ENCODE results near the gene IQSEC1. TPM values are rescaled to one million over a fixed set of nuclear protein-coding genes. Genes with fewer than 3 reads are reported as not detected.

IQSEC1 gene
- total RNA-seq, 3 donors from 2014 or later = 26.9 to 45.4 (median 26.9) TPM

DNA sequence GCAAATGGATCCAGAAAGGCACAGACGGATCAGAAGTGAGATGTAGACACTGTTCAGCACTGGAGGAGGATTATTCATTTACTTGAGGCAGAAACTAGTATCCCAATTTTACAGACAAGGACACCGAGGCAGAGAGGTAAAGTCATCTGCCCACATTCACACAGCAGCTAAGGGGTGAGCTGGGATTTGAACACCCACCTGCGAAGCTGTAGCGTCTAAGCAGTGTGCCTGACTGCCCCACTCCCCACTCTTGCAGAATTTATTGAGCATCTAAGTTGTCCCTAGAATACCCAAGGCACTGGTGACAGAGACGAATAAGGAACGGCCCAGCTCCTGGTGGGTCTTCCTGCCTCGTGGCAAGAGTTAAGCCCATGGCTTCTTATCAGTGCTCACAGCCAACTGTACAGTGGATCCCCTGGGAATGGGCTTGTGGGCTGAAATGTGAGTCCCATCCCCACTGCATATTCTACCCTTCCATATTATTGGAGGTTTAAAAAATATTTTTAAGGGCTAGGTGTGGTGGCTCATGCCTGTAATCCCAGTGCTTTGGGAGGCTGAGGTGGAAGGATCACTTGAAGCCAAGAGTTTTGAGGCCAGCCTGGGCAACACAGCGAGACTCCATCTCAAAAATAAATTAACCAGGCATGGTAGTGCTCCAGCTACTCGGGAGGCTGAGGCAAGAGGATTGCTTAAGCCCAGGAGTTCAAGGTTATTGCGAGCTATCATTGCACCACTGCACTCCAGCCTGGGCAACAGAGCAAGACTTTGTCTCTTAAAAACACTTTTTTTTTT lies 77.6 kb downstream of the IQSEC1 start:
- H3K4me1 ChIP-seq = no peaks in the 10 kb centered on the region
- H3K4me3 ChIP-seq = peak overlapping the region; percentile 81 to 88 (median 88)
- TF ChIP-seq, protein P1, sequence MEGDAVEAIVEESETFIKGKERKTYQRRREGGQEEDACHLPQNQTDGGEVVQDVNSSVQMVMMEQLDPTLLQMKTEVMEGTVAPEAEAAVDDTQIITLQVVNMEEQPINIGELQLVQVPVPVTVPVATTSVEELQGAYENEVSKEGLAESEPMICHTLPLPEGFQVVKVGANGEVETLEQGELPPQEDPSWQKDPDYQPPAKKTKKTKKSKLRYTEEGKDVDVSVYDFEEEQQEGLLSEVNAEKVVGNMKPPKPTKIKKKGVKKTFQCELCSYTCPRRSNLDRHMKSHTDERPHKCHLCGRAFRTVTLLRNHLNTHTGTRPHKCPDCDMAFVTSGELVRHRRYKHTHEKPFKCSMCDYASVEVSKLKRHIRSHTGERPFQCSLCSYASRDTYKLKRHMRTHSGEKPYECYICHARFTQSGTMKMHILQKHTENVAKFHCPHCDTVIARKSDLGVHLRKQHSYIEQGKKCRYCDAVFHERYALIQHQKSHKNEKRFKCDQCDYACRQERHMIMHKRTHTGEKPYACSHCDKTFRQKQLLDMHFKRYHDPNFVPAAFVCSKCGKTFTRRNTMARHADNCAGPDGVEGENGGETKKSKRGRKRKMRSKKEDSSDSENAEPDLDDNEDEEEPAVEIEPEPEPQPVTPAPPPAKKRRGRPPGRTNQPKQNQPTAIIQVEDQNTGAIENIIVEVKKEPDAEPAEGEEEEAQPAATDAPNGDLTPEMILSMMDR (IDR thresholded peaks at IDR 0.05) = no peak
- TF ChIP-seq POLR2AphosphoS5 (IDR thresholded peaks at IDR 0.05) (no peak), POLR2A (IDR thresholded peaks at IDR 0.05) (no peak)
- H3K9me3 ChIP-seq = no peaks in the 10 kb centered on the region
- H3K36me3 ChIP-seq = no peaks in the 10 kb centered on the region
- H3K27me3 ChIP-seq = no peaks in the 10 kb centered on the region
- H3K27ac ChIP-seq = peak overlapping the region; percentile 84 to 85
- intact Hi-C loops (cut with DNase I; ENCODE audit: low total_unique reads) = loop anchor here (10.0 kb wide), 1 partner anchor 1359 kb away; no protein-coding TSS in a partner anchor
- no peak for DNase-seq (ENCODE audit: low spot score in 2 of 2)

DNA sequence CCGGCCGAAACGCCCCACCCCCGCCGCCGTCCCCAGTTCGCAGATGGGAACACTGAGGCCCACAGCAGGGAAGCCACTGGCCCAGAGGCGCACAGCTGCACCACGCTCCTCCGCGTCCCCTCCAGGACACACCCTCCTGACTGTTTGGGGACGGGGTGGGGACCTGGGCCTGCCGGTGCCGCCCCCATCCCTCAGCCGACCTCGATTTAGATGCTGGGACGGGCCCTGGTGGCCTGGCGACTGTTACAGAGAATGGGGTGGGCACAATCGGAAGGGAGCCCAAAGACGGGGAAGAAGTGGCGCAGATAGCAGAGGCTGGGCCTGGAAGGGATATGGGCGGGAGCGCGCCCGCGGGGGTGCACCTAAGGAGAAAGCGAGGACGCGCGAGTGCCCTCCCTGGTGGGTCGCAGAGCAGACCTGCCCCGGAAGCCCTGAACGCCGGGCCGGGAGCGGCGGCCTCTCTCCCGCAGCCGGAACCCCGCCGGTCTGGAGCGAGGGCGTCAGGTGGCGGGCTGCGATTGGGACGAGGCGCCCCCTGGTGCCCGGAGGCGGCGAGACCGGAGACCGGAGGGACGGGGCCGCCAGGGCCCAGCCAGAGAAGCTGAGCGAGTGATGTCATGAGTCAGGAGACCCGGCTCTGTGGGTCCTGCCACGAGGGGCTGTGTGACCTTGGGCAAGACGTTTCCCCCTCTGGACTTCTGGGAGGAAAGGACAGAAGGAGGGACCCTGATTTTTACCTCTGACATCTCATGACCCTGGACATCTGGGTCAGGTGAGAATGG lies 78.4 kb downstream of the IQSEC1 start:
- Histone ChIP-seq H3K27ac (peak overlapping the region; percentile 84 to 85), H3K9me3 (no peaks in the 10 kb centered on the region), H3K4me3 (peak overlapping the region; percentile 81 to 88 (median 88)), H3K27me3 (no peaks in the 10 kb centered on the region), H3K36me3 (no peaks in the 10 kb centered on the region), H3K4me1 (no peaks in the 10 kb centered on the region)
- intact Hi-C loops (cut with DNase I; ENCODE audit: low total_unique reads) = loop anchor here (10.0 kb wide), 1 partner anchor 1360 kb away; no protein-coding TSS in a partner anchor
- TF ChIP-seq POLR2A (IDR thresholded peaks at IDR 0.05) (peak; percentile 56), POLR2AphosphoS5 (IDR thresholded peaks at IDR 0.05) (peak; percentile 62 to 85 (median 74))
- TF ChIP-seq, protein P1 (IDR thresholded peaks at IDR 0.05) = peak; percentile 90 to 92 (median 90)
- peak; percentile 78 to 91 for DNase-seq (ENCODE audit: low spot score in 2 of 2)

DNA sequence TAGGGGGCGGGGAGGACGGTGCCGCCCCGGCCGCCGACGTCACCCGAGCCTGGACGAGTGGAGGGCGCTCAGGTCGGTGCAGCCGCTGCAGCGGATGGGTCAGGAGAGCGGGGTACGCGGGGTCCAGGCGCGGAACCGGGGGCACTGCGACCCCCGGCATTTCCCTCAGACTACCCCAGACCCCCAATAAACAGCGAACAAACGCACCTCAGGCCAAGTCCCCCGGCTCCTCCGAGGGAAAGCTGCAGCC lies 78.9 kb downstream of the IQSEC1 start:
- Histone ChIP-seq H3K27ac (peak overlapping the region; percentile 84 to 85), H3K9me3 (no peaks in the 10 kb centered on the region), H3K36me3 (no peaks in the 10 kb centered on the region), H3K4me1 (no peaks in the 10 kb centered on the region), H3K4me3 (peak overlapping the region; percentile 81 to 88 (median 88)), H3K27me3 (no peaks in the 10 kb centered on the region)
- intact Hi-C loops (cut with DNase I; ENCODE audit: low total_unique reads) = loop anchor here (10.0 kb wide), 1 partner anchor 1361 kb away; no protein-coding TSS in a partner anchor
- TF ChIP-seq POLR2A (IDR thresholded peaks at IDR 0.05) (no peak), POLR2AphosphoS5 (IDR thresholded peaks at IDR 0.05) (no peak)
- TF ChIP-seq, protein P1 (IDR thresholded peaks at IDR 0.05) = no peak
- no peak for DNase-seq (ENCODE audit: low spot score in 2 of 2)

DNA sequence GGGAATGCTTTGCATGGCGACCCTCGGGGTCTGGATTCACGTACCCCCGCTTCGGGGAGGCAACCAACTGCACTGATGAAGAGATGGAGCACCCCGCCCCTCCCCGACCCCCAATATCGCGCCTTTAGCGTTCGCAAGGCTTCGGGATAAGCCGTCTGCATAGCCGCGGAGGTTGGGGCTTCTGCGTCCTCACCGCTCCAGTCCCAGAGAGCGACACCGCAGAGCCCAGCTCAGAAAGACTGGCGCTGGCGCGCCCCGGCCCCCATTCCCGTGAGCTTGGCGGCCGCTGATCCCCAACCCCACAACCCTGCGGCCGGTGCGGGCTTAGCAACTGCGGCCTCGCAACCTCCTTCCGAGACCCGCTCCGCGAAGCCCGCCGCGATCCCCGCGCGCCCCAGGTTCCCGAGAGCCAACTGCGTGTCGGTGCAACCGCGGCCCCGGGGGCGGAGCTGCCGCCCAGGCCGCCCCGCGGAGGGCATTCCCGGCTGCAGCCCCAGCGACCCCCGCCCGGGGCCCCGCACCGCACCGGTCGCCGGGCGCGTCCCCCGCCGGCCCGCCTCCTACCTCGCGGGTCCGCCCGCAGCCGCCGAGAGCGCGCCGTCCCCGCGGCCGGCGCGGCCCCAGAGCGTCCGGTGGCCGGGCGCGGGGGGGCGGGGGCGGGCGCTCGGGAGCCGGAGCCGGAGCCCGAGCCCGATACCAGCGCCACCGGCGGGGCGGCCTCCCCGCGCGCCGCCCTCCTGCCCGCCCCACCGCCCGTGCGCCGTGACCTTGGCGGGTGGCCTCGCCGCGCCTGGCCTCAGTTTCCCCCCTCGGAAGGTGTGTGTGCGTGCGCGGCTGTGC lies 79.5 kb downstream of the IQSEC1 start:
- H3K4me1 ChIP-seq = no peaks in the 10 kb centered on the region
- peak overlapping the region; percentile 81 to 88 (median 88) for H3K4me3 ChIP-seq
- no peaks in the 10 kb centered on the region for H3K27me3 ChIP-seq
- no peaks in the 10 kb centered on the region for H3K9me3 ChIP-seq
- H3K27ac ChIP-seq = peak overlapping the region; percentile 84 to 85
- H3K36me3 ChIP-seq = no peaks in the 10 kb centered on the region
- intact Hi-C loops (cut with DNase I; ENCODE audit: low total_unique reads) = loop anchor here (10.0 kb wide), 1 partner anchor 1361 kb away; no protein-coding TSS in a partner anchor
- no peak for TF ChIP-seq POLR2A (IDR thresholded peaks at IDR 0.05)
- TF ChIP-seq POLR2AphosphoS5 (IDR thresholded peaks at IDR 0.05) = no peak
- TF ChIP-seq, protein P1 (IDR thresholded peaks at IDR 0.05) = no peak
- DNase-seq (ENCODE audit: low spot score in 2 of 2) = no peak

Data from breast epithelium (tissue), 4 donors.